Mononuclear cell (primary cell): ENCODE results near the gene OR6C4. TPM values are rescaled to one million over a fixed set of nuclear protein-coding genes. Genes with fewer than 3 reads are reported as not detected.
"Not testable (repeated sequence)": the region's sequence is repeated elsewhere in the genome, so short reads cannot be mapped to it uniquely, and the experiment has no call there.

Source experiments
- H3K27me3 ChIP-seq: 2 replicates; pipeline ENCODE4 v1.6.0; 2011; ENCODE audit warnings: low read length, control low read depth; ENCODE audit not compliant: insufficient read depth
- H3K4me1 ChIP-seq: 2 replicates; pipeline ENCODE4 v1.5.1; 2011; ENCODE audit warnings: mild to moderate bottlenecking, low read length, control low read depth; ENCODE audit not compliant: insufficient read depth
- H3K4me3 ChIP-seq: 2 replicates; pipeline ENCODE4 v1.5.1; 2011; ENCODE audit warnings: mild to moderate bottlenecking, low read length, moderate library complexity
- H3K9me3 ChIP-seq: 2 replicates; pipeline ENCODE4 v1.5.1; 2011; ENCODE audit warnings: low read depth, mild to moderate bottlenecking, control low read depth, low read length
- total RNA-seq: library from RNA; depleted of rRNA; stranded (reverse); fragments of >200 nt; gene quantifications from one replicate; pipeline ENCODE4 v1.2.3, GENCODE V29; 2012

OR6C4 gene
- total RNA-seq = not detected

DNA sequence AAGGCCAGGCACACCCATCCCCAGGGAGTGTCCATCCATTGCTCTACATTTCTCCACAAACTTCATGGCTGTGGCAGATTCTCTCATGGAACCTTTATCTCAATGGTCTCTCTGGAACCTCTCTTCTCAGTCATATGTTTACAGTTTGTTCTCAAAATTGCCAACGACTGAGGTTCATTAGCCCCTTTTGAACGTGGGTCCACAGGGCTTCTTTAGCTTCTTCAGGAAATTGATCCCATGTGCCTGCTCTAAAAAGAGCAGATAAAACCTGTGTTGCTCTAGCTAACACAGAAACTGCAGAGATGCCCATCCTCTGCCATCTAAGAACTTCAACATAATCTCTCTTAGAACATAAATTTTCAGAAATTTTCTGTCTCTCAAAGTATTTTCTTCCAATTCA, at the start of gene OR6C4:
OR6C4 (plus strand) TSS at position 301 of the 400 bp plus-strand sequence. CDS start 1,625 bp downstream, outside the sequence.
- Histone ChIP-seq H3K9me3 (no peaks in the 10 kb centered on the region), H3K4me3 (no peak within 1 kb of the TSS)

DNA sequence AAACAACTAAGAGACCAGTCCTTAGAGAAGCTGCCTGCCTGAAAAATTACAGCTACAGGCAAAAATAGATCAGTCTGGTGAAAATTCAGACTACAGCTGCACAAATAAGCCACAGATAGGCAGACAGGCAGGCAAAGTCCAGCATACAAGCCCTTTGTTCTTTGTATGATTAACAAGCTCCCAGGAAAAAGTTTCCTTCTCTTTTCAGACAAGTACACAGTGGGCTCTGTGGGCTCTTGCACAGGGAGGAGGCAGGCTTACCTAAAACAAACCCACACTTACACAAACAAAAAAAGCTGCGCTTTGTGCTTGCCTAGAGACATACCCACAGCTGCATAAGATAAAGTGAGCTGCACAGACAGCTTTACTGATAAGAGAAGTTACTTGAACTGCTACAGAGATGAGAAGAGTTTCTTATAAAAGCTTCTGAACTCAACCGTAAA, 49.6 kb upstream of the OR6C4 start:
- Histone ChIP-seq H3K27me3 (no peaks in the 10 kb centered on the region), H3K9me3 (no peaks in the 10 kb centered on the region), H3K4me3 (no peak overlapping the region), H3K4me1 (no peaks in the 10 kb centered on the region)

More for the DNA sequence above, at the start of gene OR6C4:
- Histone ChIP-seq H3K4me1 (no peaks in the 10 kb centered on the region), H3K27me3 (peaks cover 7% of the 10 kb centered on the region)

DNA sequence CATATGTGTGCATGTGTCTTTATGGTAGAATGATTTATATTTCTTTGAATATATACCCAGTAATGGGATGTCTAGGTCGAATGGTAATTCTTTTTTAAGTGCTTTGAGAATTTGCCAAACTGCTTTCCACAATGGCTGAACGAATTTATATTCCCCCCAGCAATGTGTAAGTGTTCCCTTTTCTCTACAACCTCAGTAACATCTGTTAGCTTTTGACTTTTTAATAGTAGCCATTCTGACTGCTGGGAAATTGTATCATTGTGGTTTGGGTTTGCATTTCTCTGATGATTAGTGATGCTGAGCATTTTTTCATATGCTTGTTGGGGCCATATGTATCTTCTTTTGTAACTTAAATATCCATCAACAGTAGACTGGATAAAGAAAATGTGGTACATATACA, 47.8 kb upstream of the OR6C4 start:
- no peaks in the 10 kb centered on the region for H3K9me3 ChIP-seq
- no peaks in the 10 kb centered on the region for H3K4me1 ChIP-seq

DNA sequence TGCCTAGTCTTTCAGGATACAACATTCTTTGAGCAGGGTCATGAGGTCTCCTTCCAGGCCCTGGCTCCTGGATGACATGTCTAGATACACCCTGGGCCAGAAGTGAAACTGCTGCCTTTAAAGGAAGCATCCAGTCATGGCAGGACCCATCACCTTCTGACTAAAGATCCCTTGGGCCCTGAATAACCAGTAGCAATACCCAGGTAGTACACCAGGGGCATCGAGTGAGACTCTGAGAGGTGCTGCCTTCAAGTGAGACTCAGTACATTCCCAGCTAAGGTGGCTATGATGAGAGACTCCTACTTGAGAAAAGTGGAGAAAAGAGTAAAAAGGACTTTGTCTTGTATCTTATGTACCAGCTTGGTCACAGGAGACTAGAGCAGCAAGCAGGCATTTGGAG, 33.7 kb upstream of the OR6C4 start:
- Histone ChIP-seq H3K4me1 (no peaks in the 10 kb centered on the region), H3K27me3 (peaks cover 9% of the 10 kb centered on the region), H3K9me3 (no peaks in the 10 kb centered on the region), H3K4me3 (no peak overlapping the region)

More for the DNA sequence above, 47.8 kb upstream of the OR6C4 start:
- H3K27me3 ChIP-seq = no peaks in the 10 kb centered on the region
- no peak overlapping the region for H3K4me3 ChIP-seq

DNA sequence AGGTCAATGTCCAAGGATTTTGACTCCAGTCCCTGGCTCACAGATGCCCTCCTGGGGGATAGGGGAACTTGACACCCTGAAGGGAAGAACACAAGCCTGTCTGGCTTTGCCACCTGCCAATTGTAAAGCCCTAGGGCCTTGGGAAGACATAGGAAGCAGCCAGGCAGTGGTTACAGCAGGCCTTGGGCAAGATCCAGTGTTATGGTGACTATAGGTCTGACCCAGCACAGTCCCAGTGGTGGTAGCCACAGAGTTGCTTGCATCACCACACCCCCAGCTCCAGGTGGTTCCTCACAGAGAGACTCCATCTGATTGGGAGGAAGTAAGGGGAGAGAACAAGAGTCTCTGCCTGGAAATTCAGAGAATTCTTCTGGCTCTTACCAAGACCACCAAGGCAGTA, 33.0 kb upstream of the OR6C4 start:
- no peak overlapping the region for H3K4me3 ChIP-seq
- no peaks in the 10 kb centered on the region for H3K4me1 ChIP-seq
- H3K9me3 ChIP-seq = no peaks in the 10 kb centered on the region
- H3K27me3 ChIP-seq = peaks cover 8% of the 10 kb centered on the region

DNA sequence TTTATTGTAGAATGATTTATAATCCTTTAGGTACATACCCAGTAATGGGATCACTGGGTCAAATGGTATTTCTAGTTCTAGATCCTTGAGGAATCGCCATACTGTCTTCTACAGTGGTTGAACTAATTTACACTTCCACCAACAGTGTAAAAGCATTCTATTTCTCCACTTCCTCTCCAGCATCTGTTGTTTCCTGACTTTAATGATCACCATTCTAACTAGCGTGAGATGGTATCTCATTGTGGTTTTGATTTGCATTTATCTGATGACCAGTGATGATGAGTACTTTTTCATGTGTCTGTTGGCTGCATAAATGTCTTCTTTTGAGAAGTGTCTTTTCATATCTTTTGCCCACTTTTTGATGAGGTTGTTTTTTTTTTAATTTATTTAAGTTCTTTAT, 1.2 kb upstream of the OR6C4 start:
- H3K4me1 ChIP-seq, H3K9me3 ChIP-seq, H3K27me3 ChIP-seq, H3K4me3 ChIP-seq: not testable (repeated sequence)

DNA sequence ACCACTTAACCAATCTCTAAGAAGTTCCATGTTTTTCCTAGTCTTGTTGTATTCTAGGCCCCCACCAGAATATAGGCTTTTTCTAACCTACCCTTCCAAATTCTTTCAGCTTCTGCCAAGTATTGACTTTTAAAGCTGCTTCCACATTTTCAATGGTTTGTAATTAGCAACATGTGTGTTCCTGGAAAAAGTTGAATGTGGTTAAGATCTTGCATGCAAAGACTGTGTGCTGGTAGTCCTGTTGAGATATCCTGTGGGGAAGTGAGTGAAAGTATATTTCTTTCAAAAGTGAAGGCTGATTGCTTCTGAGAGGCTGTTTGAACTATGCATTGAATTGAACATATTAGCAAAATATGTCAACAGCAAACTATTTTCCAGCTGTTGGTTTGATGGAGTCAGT, 646 bp upstream of the OR6C4 start:
- peaks cover 5% of the 10 kb centered on the region for H3K27me3 ChIP-seq
- no peaks in the 10 kb centered on the region for H3K4me1 ChIP-seq
- no peaks in the 10 kb centered on the region for H3K9me3 ChIP-seq
- H3K4me3 ChIP-seq = no peak overlapping the region

DNA sequence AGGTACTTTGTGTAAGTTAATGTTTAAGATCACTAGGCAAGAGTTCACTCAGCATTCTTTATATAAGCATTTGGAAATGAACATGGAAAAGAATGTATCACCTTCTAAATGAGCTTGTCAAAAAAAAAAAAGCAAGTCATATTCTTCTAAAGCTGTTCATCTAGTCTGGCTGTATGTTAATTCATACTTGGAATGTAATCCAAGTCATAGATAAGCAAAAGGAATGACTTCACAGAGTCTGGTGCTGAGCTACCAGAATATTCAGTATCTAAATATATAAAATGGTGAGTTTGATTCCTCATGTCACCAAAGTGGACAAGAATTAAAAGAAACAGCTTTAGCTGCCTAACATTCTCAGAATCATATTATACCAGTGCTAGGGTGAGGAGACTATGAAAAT, 4.9 kb downstream of the OR6C4 start:
- Histone ChIP-seq H3K4me1 (no peaks in the 10 kb centered on the region), H3K27me3 (peaks cover 6% of the 10 kb centered on the region), H3K4me3 (no peak overlapping the region), H3K9me3 (peaks cover 15% of the 10 kb centered on the region)

DNA sequence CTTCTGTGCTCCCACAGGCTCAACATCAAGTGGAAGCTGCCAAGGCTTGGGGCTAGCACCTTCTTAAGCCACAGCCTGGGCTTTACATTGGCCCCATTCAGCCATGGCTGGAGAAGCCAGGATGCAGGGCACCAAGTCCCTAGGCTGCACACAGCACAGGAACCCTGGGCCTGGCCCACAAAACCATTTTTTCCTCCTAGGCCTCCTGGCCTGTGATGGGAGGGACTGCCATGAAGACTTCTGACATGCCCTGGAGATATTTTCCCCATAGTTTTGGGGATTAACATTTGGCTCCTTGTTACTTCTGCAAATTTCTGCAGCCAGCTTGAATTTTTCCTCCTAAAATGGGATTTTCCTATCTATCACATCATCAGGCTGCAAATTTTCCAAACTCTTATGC, 20.7 kb downstream of the OR6C4 start:
- H3K27me3 ChIP-seq, H3K9me3 ChIP-seq, H3K4me1 ChIP-seq, H3K4me3 ChIP-seq: not testable (repeated sequence)

DNA sequence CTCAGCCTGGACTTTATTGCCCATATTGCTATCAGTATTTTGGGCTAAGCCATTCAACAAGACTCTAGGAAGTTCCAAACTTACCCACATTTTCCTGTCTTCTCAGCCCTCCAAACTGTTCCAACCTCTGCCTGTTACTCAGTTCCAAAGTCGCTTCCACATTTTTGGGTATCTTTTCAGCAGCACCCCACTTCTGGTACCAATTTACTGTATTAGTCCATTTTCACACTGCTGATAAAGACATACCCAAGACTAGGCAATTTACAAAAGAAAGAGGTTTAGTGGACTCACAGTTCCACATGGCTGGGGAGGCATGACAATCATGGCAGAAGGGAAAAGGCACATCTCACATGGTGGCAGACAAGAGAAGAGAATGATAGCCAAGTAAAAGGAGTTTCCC, 21.3 kb downstream of the OR6C4 start:
- not testable (repeated sequence) for H3K4me3 ChIP-seq, H3K27me3 ChIP-seq, H3K9me3 ChIP-seq, H3K4me1 ChIP-seq

DNA sequence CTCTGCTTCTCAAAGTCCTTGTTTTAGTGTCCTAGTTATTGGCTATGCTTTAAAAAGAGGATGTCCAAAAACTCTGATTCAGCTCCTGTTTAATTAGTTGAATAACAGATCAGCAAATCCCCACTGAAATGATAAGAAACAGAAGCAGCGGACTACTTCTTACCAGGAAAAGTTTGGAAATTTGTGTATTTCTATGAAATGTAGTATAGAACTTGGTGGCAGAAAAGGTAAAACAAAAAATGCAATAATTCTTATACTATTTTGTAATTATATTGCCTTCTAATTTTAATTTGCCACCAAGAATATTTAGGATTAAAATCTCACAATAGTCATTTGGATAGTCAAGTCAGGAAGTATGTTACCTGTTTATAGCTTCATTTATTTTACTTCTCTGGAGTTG, 22.8 kb downstream of the OR6C4 start, which contains the start of gene OR2AP1:
OR2AP1 (plus strand) TSS at position 301 of the 400 bp plus-strand sequence. CDS start 1,947 bp downstream, outside the sequence.
- H3K4me1 ChIP-seq = no peaks in the 10 kb centered on the region

DNA sequence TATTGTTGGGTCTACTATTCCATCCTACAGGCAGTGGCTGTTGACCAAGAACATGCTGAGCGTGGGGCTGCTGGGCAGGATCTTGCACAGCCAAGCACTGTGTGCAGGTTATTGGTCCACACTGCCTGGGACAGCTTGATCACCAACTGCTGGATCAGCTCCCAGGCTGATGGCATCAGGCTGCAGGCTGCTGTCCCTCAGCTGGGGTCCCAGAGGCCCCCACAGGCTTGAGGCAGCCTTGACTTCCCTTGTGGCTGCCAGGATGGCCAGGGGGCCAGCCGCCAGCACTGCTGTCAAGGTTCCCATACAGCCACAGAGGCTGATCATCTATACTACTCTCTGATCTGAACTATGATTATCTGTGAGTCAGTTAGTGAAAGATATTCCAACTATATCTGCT, 32.7 kb downstream of the OR6C4 start:
- H3K9me3 ChIP-seq = peaks cover 9% of the 10 kb centered on the region
- H3K4me1 ChIP-seq = no peaks in the 10 kb centered on the region
- H3K27me3 ChIP-seq = peaks cover 23% of the 10 kb centered on the region
- H3K4me3 ChIP-seq = no peak overlapping the region

More for the DNA sequence above, 22.8 kb downstream of the OR6C4 start, which contains the start of gene OR2AP1:
- Histone ChIP-seq H3K27me3 (peaks cover 3% of the 10 kb centered on the region), H3K9me3 (peaks cover 10% of the 10 kb centered on the region), H3K4me3 (no peak within 1 kb of the TSS)

DNA sequence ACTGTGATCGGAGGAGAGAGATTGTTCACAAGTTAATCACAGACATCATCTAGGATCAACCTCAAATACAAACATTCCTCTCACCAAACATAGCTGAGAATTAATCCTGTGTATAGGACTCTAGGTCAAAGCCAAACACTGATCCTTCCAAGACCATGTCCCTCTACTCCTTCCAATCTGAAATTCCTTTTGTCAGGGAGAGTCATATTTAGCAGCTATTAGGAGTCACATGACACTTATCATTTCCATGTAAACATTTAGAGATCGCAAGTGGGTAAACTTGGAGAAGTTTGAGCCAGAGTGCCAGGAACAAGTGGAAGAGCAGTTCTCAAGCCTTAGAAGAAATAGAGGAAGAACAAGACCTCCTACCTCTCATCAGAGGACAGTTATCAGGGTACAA, 36.4 kb downstream of the OR6C4 start:
- Histone ChIP-seq H3K4me3 (no peak overlapping the region), H3K27me3 (peaks cover 21% of the 10 kb centered on the region), H3K4me1 (no peaks in the 10 kb centered on the region), H3K9me3 (no peaks in the 10 kb centered on the region)

DNA sequence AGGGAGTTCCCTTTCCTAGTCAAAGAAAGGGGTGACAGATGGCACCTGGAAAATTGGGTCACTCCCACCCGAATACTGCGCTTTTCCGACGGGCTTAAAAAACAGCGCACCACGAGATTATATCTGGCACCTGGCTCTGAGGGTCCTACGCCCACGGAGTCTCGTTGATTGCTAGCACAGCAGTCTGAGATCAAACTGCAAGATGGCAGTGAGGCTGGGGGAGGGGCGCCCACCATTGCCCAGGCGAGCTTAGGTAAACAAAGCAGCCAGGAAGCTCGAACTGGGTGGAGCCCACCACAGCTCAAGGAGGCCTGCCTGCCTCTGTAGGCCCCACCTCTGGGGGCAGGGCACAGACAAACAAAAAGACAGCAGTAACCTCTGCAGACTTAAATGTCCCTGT, 40.8 kb downstream of the OR6C4 start:
- peaks cover 10% of the 10 kb centered on the region for H3K27me3 ChIP-seq
- H3K4me3 ChIP-seq, H3K9me3 ChIP-seq, H3K4me1 ChIP-seq: not testable (repeated sequence)
